GM19397 (cell line): Measurements from ENCODE around the gene SULT2B1.
A peak's percentile ranks its signal among the peaks of the same experiment; 100 is the strongest.
"Not testable (repeated sequence)": the region's sequence is repeated elsewhere in the genome, so short reads cannot be mapped to it uniquely, and the experiment has no call there.

Experiments used
- ATAC-seq: cut with Tn5 transposase; IDR thresholded peaks from one replicate; pipeline ENCODE4 v1.9.1; 2021; ENCODE audit warnings: mild to moderate bottlenecking, moderate library complexity; ENCODE audit not compliant: unreplicated experiment

Gene SULT2B1

DNA sequence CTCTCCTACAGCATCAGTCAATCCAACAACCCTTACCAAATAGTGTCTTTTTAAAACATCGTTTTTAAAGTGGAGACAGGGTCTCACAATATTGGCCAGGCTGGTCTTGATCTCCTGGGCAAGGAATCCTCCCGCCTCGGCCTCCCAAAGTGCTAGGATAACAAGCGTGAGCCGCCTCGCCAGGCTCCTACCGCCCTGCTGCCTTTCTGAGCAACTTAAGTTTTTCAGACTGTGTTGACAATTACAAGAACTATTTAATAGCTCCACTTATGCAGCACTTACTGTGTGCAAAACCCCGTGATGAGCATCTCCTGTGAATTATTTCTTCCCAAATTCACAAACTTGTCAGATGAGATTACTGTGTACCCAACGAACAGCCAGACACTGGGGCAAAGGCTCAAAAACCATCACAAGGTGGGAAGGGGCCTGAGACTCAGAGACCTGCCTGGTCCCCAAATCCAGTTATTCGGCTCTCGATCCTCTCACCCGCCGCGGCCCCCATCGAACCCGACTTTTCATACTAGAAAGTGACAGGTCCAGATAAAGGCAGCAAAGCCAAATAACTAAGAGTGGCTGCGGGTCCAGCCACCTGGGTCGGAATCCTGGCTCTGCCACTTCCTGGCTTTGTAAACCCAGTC lies 66.4 kb downstream of the SULT2B1 start:
- ATAC-seq: no peak

DNA sequence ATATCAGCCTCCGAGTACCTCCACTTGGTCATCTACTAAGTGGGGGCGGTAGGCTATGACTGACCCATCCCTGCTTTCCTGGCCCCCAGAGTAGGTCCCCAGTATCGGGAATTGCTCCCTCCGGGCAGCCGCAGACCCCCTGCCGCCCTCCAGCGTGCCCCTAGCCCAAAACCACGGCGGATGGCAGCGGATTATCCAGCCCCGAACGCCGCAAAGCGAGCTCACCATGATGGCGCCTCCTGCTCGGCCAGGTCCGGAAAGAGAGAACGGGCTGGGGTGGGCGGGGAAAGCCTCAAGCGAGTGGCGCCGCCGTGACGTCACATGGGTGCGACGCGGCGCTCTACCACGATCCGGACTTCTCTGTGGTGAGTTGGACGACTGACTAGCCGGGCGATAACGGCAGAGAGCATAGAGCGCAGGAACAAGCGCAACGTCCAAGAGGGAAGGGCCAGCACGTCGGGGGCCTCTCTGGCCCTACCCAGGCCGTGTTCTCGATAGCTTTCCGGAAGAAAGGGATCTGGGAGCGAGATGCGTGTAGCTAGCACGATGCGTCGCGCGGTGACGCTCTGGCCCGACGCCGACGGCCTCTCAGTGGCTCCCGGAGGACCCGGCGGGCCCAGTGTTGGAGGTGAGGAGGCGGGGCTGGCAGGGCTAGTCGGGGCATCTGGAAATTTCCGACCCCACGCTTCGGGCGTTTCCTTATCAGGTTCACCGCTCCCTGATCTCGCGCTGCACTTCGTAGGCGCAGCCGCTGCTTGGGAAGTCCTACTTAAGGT lies 67.1 kb downstream of the SULT2B1 start, which contains the start of the genes RPL18 and SPHK2:
TSS of gene RPL18 (minus strand) at position 263 of the 776 bp plus-strand sequence. CDS start at position 228, 35 bp downstream.
TSS of gene SPHK2 (plus strand) at position 591 of the 776 bp plus-strand sequence. CDS start 1,009 bp downstream, outside the sequence.
- ATAC-seq: peak; percentile 77

DNA sequence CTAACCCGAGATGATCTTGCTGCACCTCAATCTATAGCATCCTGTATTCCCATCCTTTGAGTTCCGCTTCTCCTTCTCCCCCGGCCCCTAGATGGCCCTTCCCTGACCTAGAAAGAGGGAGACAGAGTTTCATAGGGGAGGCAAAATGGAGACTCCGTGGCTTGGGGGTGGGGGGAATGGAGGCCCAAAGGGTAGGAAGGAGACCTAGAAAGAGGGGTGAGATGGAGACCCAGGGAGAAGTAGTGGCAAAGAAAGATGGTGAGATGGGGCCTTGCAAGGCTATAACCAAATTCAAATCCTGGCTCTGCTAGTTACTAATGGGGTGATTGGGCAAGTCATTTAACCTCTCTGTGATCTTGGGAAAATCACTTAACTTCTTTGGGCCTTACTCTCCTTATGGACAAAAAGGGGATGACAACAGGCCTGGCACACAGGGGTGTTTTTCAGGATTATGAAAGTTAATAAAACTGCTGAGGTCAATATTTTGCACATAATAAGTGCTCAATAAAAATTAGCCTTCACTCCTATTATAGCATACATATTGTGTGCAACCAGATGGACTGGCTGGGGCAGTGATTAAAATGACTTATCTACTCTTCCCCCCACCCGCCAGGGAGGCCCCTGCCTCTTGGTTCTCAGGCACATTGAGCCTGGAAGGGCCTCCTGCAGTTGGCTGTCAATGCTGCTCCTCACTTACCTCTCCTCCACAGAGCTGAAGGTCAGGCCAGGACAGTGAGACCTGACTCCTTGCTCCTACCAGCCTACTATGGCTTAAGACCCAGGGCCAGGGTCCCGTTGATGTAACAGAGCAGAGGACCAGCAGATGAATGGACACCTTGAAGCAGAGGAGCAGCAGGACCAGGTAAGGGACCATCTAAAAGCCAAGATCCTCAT lies 68.0 kb downstream of the SULT2B1 start:
- no peak for ATAC-seq

DNA sequence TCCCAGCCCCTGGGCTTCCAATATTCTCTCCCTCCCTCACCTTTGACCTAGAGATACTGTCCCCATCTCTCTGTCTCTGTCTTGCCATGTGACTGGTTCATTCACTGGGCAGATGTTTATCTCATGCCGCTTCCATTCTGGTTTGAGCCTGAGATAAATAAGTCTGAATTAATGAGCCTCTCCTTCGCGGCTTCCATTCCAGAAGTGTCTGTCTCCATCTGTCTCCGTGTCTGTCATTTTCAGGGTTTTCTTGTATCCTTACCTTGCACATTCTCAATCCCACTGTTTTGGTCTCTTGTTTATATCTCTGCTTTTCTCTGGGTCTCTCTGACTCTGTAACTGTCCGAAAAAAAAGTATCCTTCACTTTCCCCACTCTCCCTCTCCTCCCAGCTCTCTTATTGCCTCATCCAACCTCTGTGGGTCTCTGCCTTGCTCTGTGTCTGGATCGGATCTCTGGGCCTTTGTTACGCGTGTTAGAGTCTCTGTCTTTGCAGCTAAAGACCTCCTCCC lies 71.6 kb downstream of the SULT2B1 start:
- ATAC-seq: no peak

DNA sequence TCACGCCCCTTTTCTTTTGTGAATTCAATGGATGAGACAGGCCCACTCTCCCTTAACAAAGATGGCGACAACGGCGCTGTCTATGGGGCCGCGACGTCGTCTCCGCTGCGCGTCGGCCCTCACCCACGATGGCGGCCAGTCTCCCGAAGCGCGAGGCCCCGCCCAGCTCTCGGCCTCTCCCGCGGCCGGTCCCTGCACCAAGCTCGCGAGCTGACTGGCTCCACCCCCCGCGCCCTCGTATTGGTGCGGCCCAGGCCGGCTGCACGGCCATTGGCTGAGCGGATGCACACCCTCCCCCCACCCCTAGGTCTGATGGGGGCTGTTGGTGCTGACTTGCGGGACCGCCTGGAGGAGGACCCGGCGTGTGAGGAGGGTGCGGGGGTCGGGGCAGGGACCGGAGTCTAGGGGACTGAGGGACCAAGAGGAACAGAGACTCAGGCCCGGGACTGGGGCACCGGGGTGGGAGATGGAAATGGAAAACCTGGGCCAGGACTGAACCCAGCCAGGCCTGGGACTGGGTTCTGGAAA lies 72.2 kb downstream of the SULT2B1 start:
- ATAC-seq: peak; percentile 56

DNA sequence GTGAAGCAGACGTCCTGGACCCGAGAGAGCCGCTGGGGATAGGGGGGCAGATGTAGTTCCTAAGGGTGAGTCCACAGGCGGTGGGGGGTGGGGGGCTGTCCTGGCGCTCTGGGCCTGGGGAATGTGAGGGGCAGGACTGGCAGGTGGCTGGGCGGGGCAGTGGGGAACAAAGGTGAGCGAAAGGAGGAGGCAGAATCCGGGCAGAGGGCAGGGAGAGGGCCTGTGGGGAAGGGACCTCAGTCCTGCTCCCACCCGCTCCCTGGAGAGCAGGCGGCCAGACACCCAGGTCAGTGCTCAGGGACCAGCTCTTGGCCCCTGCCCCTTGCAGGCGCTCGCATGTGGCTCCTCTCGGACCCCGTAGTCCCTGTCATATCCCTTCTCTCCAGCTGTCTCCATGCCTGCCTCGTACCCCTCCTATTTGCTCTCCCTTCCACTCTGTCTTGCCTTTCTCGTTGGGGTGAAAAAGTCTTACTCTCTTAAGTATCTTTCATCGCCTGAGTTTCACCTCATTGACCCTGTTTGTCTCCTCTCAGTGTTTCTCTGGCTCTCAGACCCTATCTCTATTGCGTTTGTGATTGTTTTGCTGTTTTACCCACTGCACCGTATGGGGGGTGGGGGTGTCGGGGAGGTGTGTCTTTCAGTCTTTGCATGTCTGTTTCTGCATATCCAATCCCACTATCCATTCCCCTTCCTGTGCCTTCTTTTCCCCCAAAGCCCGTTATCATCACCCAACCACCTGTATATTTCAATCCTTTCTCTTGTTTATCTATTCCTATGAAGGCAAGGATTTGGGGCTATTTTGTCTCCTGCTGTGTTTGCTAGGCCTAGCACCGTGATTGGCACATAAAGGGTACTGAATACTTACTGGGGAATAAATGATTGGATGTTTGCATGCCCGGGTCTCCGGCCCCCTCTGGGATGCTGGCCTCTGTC lies 73.1 kb downstream of the SULT2B1 start:
- no peak for ATAC-seq

DNA sequence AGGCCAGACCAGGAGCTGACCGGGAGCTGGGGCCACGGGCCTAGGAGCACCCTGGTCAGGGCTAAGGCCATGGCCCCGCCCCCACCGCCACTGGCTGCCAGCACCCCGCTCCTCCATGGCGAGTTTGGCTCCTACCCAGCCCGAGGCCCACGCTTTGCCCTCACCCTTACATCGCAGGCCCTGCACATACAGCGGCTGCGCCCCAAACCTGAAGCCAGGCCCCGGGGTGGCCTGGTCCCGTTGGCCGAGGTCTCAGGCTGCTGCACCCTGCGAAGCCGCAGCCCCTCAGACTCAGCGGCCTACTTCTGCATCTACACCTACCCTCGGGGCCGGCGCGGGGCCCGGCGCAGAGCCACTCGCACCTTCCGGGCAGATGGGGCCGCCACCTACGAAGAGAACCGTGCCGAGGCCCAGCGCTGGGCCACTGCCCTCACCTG lies 73.9 kb downstream of the SULT2B1 start:
- no peak for ATAC-seq

DNA sequence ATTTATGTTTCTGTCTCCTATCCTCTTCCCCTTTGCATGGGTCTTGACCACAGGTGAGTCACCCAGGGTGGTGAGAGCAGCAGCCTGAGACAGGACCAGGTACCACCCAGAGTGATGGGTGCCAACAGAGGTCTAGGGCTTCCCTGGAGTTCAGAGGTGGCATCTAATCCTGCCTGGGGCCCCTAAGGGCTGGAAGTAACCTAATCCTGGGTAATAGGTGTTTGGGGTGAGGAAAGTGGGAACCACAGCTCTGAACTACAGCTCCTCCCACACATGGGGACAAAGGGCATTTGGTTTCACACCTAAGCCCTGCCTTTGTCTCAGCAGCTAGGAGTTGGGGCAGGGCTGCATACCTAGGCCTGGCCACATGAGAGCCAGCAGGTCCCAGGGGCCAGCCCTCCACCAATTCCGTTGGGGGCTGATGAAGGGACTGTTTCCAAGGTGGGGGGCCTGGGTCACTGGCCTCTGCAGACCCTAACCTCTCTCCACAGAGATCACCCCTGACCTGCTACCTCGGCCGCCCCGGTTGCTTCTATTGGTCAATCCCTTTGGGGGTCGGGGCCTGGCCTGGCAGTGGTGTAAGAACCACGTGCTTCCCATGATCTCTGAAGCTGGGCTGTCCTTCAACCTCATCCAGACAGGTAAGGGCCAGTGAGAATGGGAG lies 75.4 kb downstream of the SULT2B1 start:
- no peak for ATAC-seq

DNA sequence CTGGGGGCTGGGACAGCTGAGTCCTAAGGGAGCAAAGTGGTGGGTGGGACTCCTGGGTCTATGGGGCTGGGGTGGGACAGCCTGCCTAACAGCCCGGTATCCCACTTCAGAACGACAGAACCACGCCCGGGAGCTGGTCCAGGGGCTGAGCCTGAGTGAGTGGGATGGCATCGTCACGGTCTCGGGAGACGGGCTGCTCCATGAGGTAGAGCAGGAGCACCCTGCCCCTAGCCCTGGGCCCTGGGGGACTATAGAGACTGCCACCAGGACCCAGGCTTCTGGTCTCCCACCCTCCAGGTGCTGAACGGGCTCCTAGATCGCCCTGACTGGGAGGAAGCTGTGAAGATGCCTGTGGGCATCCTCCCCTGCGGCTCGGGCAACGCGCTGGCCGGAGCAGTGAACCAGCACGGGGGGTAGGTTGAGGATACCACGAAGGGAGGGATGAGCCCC lies 75.9 kb downstream of the SULT2B1 start:
- no peak for ATAC-seq

DNA sequence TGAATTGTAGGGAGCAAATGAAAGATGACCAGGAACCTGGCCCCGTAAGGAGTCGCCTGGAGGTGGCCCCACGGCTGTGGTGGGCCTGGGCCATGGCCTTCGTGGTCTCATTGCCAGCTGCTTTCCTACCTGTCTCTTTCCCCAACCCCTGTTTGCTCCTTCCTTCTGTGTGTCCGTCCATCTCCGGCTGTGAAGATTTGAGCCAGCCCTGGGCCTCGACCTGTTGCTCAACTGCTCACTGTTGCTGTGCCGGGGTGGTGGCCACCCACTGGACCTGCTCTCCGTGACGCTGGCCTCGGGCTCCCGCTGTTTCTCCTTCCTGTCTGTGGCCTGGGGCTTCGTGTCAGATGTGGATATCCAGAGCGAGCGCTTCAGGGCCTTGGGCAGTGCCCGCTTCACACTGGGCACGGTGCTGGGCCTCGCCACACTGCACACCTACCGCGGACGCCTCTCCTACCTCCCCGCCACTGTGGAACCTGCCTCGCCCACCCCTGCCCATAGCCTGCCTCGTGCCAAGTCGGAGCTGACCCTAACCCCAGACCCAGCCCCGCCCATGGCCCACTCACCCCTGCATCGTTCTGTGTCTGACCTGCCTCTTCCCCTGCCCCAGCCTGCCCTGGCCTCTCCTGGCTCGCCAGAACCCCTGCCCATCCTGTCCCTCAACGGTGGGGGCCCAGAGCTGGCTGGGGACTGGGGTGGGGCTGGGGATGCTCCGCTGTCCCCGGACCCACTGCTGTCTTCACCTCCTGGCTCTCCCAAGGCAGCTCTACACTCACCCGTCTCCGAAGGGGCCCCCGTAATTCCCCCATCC lies 76.7 kb downstream of the SULT2B1 start:
- no peak for ATAC-seq

DNA sequence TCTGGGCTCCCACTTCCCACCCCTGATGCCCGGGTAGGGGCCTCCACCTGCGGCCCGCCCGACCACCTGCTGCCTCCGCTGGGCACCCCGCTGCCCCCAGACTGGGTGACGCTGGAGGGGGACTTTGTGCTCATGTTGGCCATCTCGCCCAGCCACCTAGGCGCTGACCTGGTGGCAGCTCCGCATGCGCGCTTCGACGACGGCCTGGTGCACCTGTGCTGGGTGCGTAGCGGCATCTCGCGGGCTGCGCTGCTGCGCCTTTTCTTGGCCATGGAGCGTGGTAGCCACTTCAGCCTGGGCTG lies 77.3 kb downstream of the SULT2B1 start:
- ATAC-seq: no peak

DNA sequence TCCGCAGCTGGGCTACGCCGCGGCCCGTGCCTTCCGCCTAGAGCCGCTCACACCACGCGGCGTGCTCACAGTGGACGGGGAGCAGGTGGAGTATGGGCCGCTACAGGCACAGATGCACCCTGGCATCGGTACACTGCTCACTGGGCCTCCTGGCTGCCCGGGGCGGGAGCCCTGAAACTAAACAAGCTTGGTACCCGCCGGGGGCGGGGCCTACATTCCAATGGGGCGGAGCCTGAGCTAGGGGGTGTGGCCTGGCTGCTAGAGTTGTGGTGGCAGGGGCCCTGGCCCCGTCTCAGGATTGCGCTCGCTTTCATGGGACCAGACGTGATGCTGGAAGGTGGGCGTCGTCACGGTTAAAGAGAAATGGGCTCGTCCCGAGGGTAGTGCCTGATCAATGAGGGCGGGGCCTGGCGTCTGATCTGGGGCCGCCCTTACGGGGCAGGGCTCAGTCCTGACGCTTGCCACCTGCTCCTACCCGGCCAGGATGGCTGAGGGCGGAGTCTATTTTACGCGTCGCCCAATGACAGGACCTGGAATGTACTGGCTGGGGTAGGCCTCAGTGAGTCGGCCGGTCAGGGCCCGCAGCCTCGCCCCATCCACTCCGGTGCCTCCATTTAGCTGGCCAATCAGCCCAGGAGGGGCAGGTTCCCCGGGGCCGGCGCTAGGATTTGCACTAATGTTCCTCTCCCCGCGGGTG lies 77.8 kb downstream of the SULT2B1 start:
- no peak for ATAC-seq

DNA sequence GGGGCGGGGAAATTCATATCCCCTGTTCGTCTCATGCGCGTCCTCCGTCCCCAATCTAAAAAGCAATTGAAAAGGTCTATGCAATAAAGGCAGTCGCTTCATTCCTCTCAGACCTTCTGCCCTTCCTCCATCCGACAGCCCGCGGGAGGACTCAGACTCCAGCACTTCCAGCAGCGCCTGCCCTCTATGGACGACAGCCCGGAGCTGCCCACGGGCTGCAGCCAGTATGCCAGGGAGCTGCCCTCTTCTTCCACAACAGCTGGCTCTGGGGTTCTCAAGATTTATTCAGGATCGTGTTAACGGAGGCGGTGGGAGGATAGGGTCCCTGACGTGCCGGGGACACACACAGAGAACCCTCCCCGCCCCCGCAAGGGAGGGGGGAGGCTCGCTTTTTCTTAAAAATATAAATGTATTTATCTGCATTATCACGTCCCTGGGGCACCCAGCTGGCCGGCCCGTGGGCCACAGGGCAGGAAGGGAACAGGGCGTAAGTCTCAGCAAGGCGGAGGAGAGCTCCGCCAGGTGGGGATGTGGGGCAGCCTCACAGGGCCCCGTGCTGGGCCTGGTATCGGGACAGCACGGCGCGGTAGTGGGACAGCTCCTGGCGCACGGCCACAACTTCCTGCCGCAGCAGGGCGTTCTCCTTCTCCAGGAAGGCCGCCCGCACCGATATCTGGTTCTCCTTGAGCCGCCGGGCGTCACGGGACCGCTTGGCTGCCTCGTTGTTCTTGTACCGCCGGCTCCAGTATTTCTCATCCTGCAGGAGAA lies 78.5 kb downstream of the SULT2B1 start:
- ATAC-seq: no peak

DNA sequence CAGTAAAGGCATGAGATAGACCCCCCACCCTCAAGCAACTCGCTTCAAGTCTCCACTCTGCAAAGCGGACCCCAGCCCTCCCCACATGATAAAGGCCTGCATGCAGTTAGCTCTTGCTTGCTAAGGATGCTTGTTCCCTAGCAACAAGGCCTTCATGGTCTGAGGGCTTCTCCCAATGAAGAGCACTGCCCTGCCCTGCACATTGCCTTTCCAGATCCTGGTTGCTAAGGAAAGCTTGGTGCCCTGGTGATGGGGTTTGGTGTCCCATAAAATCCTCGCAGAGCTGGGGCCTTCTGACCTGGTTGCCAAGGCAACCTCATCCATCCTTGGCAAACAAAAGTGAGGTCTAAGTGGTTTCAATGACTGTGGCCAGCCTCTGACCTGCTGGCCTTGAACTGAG lies 79.3 kb downstream of the SULT2B1 start:
- ATAC-seq: no peak

DNA sequence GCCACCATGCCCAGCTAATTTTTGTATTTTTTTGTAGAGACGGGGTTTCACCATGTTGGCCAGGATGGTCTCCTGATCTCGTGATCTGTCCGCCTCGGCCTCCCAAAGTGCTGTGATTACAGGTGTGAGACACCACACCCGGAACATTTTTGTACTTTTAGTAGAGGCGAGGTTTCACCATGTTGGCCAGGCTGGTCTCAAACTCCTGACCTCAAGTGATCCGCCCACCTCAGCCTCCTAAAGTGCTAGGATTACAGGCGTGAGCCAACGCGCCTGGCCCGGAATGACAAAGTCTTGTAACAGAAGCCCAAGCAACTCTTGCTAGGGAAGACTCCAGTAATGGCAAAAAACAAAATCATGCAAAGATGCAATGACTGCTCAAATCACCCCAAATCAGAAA lies 80.3 kb downstream of the SULT2B1 start:
- ATAC-seq: not testable (repeated sequence)

DNA sequence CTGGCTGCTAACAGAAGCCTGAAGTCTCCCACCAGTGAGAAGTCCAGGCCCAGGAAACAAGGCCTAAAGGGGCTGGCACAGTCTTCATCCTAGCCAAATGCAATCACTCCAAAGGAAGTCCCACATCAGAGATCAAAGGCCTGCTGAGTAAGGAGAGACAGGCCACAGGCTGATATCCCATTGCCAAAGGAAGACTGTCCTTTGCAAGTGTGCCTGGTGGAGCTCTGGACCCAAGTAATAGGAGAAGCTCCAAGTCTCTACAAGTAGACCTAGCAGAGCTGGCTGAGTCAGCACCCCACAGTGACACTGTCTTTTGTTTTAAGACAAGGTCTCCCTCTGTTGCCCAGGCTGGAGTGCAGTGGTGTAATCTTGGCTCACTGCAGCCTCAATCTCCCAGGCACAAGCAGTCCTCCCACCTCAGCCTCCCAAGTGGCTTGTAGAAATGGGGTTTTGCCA lies 80.7 kb downstream of the SULT2B1 start:
- ATAC-seq: no peak
